GM19351 (cell line): ENCODE data around the gene CMSS1.

ENCODE experiments used
- ATAC-seq: cut with Tn5 transposase; IDR thresholded peaks from one replicate; pipeline ENCODE4 v1.9.1; 2021; ENCODE audit warnings: mild to moderate bottlenecking, moderate library complexity; ENCODE audit not compliant: unreplicated experiment

The CMSS1 gene

DNA sequence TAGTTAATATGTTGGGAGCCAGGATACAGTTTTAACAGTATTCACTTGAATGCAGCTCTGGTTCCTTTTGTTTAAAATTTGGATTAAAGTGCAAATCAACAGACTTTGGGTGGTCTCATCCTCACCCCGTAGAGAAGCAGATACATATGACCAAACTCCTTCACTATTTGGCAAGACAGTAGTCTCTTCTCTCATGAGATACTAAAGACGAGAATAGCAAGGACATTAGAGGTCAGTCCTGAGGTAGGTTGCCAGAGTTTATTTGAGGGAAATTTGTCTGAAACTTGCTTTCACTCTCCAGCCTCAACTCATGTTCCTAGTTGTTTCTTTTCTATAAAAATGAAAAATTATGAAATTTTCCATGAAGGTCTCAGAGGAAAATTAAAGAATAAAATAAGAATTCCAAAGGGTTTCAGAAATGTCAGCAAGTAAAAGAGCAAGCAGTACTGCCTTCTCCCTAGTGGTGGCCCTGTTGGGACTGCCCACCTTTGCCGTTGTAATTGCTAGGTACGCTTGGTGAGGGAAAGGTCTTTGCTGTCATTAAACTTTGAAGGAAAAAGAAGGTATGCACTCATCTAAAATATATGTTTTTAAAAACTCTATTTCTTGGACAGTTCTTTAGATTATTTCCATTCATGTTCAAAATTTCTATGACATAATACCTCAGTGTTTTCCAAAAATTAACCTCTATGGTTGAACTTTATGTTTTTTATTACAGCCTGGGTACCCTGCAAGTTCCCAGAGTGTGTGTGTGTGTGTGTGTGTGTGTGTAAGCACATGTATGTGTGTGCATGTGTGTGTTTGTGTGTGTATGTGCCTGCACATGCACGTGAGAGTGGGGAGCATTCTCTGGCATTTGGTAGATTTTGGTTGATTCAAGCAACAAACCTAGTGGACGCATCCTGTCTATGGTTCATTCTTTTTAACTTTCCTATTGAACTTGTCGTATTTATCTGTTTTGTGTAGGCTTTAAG, 111.4 kb downstream of the CMSS1 start:
- no peak for ATAC-seq

DNA sequence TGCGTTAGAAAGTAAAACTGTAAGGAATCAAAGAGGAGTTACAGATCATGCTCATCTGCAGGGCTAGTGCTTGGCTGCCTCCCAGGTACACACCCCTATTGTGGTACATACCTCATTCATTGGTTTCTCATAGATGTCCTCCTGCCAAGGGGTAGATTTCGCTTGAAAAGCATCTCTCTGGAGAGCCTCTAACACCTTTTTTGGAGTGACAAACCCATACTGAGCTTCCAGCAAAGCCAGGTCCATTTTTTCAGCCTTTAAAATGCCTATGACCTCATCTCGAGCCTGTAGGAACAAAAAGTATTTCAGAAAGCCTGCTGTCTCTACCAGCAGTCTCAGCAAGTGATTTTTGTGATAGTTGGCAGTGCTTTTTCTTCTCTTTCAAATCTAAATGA, 112.1 kb downstream of the CMSS1 start:
- ATAC-seq = no peak

DNA sequence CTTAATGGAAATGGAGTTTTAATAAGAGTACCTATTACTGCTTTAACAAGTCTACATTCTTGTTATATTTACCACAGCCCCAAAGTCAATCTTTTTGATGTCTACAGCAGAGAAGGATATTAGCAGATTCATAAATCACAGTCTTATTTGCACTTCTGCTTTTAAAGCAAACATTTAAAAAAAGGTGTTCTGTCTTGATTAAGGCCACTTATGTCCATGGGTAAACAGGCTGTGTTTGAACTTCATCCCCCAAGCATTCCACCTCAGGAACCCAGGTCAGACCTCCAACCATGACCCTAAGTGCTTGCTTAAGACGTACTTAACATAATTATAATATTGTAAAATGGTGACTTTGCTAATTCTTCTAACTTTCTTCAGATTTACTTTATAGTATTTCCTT, 113.4 kb downstream of the CMSS1 start:
- no peak for ATAC-seq

- no peak for ATAC-seq
Measured at GRCh38 chr3:99933971-99934750, 116.5 kb downstream of the CMSS1 start.

DNA sequence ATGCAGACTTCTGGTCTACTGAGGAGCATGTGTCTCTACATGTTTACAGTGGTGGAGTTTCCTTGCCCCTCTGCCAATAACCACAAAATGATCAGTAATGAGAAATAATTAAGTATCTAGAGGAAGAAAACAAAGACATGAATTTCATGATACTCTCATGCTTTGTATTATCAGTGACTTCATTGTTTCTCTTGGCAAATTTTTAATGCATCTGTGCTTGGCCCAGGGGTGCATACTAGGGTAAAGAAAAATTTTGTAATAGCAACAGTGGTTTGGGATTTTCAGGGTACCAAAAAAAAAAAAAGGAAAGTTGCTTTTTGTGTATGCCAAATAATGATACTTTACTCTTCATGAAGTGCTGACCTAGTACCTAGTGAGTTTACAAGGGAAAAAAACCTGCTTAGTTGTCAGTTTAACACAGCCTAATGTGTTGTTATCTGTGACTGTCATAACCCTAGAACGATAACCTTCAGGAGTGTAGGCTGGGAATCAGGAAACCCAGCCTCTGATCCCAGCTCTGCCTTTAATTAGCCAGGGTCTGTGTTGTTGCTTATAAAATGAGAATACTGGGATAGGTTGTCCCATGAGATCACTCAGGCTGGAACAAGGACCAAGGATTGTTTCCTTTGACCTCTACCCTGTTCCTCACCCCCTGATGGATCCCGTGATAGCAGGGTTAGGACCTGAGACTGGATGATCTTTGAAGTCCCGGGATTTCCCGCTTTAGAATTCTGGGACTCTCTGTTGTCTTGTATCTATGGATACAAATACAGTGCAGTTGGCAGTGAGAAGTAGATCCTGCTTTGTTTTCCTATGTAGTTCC, 117.5 kb downstream of the CMSS1 start:
- no peak for ATAC-seq

GRCh38 chr3:99938270-99938911, 120.7 kb downstream of the CMSS1 start:
- ATAC-seq = peak; percentile 30

- no peak for ATAC-seq
Measured at GRCh38 chr3:99939876-99940275, 122.2 kb downstream of the CMSS1 start.

GRCh38 chr3:99940350-99940749, 122.7 kb downstream of the CMSS1 start:
- no peak for ATAC-seq

DNA sequence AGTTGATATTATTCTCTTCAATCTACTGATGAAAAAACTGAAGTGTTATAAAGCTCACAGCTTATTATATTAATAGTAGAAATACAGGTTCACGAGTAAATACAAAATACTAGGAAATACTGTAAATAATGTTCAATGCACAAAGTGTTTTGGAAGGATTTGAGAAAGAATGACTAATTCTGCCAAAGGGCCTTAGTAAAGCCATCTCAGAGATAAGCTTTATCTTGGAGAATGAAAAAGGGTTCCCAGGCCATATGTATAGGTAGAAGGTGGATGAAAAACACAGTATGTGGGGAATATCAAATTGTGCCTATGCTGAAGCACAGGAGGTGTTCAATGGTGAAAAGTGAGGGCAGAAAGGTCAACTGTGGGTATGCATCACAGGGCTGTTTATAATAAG, 123.5 kb downstream of the CMSS1 start:
- no peak for ATAC-seq

GRCh38 chr3:99943931-99944761, 126.5 kb downstream of the CMSS1 start:
- ATAC-seq = no peak

DNA sequence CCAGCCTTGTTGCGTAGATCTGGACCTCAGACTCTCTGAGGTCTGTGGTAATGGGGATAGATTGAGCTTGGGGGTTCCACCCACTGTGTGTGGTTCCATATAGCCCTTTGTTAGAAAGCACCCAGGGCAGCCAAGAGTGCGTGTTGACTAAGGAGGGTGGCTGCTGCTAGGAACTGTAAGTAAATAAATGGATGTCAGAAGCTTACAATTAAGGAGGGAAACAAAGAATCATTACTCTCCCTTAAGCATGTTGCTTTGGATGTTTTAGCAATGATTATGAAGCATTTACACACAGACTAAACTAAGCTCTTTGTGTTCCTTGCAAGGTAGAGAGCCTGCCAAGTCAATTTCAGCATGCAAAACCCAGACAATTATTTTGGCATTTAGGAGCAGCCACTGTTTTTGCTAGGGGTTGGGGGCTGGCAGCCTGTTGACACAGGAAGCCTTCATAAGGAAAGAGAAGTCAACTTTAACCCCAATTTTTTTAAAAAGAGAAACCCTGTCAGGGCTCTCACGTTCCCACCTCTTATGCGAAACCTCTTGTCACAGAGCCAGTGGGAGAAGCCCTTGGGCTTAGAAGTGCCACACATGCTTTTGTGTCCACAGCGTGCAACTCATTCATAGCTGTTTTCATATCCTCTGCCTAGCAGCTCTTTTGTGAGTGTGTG, 127.8 kb downstream of the CMSS1 start:
- ATAC-seq = no peak

GRCh38 chr3:99947356-99947755, 129.7 kb downstream of the CMSS1 start:
- no peak for ATAC-seq

GRCh38 chr3:99948467-99949089, 130.9 kb downstream of the CMSS1 start:
- ATAC-seq = no peak

- no peak for ATAC-seq
Measured at GRCh38 chr3:99949956-99950670, 132.5 kb downstream of the CMSS1 start.

DNA sequence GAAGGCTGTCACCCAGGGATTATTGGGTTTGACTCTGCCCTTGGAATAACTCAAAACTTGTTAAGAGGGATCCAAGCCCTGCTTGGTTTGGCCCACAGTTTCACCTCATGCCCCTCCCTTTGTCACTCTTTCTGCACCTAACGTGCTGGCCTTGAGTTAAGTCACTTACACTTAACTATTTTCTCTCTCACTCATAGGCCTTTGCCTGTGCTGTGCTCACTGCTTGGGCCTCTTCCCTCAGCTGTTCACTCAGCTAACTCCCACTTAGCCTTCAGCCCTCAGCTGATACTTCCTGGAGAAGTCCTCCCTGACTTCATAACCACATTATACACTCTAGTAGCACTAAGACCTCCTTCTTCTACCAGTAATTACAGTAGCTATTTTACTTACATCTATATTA, 133.3 kb downstream of the CMSS1 start:
- ATAC-seq = no peak

GRCh38 chr3:99951701-99952100, 134.0 kb downstream of the CMSS1 start:
- no peak for ATAC-seq

- no peak for ATAC-seq
Measured at GRCh38 chr3:99952306-99952705, 134.6 kb downstream of the CMSS1 start.

DNA sequence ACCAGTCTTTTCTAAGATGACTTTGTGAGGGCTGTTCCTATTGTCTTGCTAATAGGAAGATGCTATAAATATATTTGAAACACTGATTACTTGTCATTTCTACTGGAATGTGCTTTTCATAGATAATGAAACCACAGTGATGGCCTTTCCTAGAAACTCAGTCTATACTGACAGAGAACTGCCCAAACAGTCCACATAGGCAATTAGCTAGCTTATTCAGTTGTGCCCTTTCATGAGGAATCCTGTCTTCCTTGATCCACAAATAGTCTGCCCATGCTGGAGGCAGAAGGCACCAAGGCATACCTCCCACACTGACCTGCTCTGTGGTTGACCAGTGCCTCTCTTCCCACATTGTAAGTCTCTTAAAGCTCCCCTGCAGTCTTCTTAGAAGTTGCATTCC, 135.9 kb downstream of the CMSS1 start:
- ATAC-seq = no peak
